WI38 (cell line): Measurements from ENCODE around the gene GK2.

Experiments used
- H3K4me3 ChIP-seq: 2 replicates; pipeline ENCODE4 v1.5.1; 2011; ENCODE audit warnings: low read depth, mild to moderate bottlenecking, control low read depth, low read length
- TF ChIP-seq, protein P1 (sequence below): IDR thresholded peaks from 2 replicates; pipeline ENCODE4 v1.5.1; 2012; ENCODE audit warnings: low read depth, mild to moderate bottlenecking, control low read depth, low read length

The GK2 gene

DNA sequence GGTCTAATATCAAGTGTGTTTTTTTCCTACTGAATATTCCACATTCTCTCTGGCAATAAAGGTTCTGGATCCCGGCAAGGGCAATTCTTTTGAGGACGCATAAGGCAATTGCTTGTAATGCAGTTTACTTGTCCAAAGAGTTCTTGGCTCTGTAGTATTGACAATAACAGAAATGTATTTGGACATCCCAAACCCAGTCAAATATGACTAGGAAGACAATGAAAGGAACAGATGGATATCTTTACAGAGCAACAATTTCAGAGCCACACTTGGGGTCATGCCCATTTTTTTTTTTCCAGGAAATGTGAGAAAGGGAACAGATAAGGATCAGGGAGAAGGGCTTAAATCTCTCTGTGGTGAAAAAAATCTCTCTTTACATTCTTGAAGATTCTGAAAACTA is 12.2 kb downstream of the GK2 start:
- no peak overlapping the region for H3K4me3 ChIP-seq
- TF ChIP-seq, protein P1, sequence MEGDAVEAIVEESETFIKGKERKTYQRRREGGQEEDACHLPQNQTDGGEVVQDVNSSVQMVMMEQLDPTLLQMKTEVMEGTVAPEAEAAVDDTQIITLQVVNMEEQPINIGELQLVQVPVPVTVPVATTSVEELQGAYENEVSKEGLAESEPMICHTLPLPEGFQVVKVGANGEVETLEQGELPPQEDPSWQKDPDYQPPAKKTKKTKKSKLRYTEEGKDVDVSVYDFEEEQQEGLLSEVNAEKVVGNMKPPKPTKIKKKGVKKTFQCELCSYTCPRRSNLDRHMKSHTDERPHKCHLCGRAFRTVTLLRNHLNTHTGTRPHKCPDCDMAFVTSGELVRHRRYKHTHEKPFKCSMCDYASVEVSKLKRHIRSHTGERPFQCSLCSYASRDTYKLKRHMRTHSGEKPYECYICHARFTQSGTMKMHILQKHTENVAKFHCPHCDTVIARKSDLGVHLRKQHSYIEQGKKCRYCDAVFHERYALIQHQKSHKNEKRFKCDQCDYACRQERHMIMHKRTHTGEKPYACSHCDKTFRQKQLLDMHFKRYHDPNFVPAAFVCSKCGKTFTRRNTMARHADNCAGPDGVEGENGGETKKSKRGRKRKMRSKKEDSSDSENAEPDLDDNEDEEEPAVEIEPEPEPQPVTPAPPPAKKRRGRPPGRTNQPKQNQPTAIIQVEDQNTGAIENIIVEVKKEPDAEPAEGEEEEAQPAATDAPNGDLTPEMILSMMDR = no peak

DNA sequence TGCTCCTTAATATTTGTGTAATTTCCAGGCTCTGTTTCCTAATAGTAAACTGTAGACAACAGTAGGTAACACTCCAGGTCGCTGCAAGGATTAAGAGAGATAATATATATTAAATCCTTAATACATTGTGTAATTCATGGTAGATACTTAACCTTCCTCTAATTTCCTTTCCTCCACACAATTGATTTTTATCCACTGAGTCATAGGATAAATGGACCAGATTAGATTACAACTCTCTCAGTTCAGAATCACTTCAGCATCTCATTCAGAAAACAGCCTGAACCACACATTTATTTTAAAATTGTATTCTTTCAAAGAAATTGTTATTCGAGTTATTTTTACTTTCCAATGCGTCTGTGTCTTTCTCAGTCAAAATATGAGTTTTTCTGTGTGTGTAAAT is 17.1 kb downstream of the GK2 start:
- H3K4me3 ChIP-seq = no peak overlapping the region
- TF ChIP-seq, protein P1 = no peak

DNA sequence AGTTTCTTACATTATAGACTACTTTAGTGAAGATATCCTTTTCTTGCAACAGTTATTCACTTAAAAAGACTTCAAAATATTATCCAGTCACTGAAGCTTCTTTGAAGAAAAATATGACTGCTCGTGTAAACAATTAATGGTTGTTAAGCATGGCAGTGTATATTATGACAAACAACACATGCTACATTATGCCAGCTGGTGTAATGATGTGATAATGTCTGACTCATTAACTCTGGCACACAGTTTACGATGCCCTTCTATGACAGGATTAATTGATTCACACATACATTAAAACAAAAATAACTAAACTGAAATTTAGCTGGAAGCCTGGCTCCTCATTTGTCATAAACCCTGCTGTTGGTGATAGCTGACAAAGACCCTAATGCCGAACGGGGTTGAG is 22.4 kb downstream of the GK2 start:
- no peak overlapping the region for H3K4me3 ChIP-seq
- TF ChIP-seq, protein P1 = no peak

DNA sequence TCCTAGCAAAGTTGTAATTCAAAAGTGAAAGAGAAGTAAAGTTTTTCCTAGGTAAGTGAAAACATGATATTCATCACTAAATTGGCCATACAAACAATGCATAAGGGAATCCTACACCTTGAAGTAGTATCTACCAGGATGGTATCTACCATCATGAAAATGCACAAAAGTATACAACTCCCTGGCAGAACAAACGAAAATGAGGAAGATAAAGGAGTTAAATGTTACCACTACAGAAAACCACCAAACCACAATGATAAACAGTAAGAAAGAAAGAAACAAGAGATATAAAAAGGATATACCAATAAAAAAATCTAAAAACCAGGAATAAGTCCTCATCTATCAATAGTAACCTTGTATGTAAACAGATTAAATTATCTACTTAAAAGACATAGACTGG is 26.9 kb downstream of the GK2 start:
- no peak overlapping the region for H3K4me3 ChIP-seq
- TF ChIP-seq, protein P1 = no peak

DNA sequence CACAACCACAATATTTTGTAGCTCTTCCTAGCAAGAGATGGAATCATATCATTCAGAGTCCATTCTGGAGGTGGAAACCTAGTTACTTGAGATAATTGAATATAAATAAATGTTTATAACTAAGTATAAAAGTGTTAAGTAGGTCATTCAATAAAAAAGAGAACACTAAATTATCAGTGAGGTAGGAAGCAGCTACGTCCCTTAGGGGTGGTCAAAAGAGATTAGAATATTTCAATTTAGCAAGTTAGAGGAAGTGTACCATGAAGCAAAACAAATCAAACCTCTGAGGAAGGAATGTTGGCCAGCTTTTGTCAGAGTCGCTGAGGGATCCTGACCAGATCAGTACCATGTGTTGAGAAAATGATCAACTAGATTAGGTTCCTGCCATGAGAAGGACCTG is 38.0 kb downstream of the GK2 start:
- TF ChIP-seq, protein P1 = no peak
- H3K4me3 ChIP-seq = no peak overlapping the region

DNA sequence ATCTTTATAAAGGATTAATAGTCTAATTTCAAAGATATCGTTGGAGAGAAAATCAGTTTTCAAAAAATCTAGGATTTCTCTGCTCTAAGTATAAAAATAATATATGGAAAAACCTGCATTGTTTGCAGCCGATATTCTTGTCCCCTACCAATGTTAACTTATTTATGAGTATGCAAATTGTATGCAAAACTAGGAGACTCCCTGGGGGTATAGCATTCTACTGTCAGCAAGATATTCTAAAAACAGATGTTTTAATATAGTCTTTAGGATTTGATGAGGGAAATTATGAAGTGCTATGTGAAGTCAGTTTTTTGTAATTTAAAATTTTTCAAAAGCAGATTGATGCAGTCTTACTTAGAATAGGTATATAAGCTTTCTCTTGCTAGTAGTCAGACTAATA is 40.9 kb downstream of the GK2 start:
- TF ChIP-seq, protein P1 = no peak

DNA sequence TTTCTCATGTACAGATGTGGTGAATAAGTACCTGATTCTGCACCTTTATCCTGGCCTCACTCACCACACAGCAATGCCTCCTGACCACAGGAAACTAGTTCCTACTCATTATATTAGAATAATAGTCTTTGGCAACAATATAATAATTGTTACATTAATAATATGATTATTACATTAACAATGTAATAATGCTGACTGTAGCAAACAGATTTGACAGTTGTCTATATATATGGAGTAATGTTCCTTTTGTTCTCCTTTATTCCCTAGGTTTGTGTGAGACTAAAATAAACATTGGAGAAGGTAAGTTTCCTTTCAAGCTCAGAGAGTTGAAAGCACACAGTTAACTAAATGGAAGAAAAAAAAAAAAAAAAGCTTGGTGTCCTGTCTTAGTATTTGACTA is 41.6 kb downstream of the GK2 start:
- TF ChIP-seq, protein P1 = no peak
- H3K4me3 ChIP-seq = no peak overlapping the region

More for the DNA sequence above, 40.9 kb downstream of the GK2 start:
- H3K4me3 ChIP-seq = no peak overlapping the region
